GM10248 (cell line): ENCODE measurements around the gene ST6GALNAC6.
A peak's percentile ranks its signal among the peaks of the same experiment; 100 is the strongest.

ENCODE experiments used
- CTCF ChIA-PET: fragments of 300-600 bp; sonication (Branson Sonifier 250); formaldehyde crosslinking; extraction: SDS; loops from one replicate; lab custom pipeline; 2021; ENCODE audit warnings: antibody characterized with exemption; lab: Yijun Ruan, JAX
- POLR2A ChIA-PET: fragments of 350-650 bp; sonication (Branson Sonifier 250); formaldehyde crosslinking; extraction: SDS; loops from one replicate; lab custom pipeline; 2020; ENCODE audit warnings: antibody characterized with exemption; lab: Yijun Ruan, JAX
- DNase-seq: peaks from one replicate; pipeline ENCODE4 v3.0.0; 2012; ENCODE audit errors: extremely low spot score
- TF ChIP-seq, protein P1 (sequence below): IDR thresholded peaks from 2 replicates; pipeline ENCODE4 v1.5.1; 2012; ENCODE audit warnings: mild to moderate bottlenecking, low read depth; ENCODE audit errors: extremely low read depth, missing control alignments, control extremely low read depth

The ST6GALNAC6 gene

DNA sequence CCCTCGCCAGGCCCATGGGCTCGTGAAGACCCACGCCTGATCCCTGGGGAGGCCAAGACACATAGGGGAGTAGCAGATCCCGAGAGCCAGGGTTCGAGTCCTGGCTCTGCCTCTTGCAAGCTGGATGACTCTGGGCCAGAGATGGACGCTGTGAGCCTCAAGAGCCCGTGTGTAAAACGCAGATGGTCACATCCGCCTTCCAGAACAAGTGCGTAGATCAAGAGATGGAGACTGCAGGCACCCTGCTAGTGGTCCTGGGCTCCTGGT, 9.2 kb upstream of the ST6GALNAC6 start:
- TF ChIP-seq, protein P1, sequence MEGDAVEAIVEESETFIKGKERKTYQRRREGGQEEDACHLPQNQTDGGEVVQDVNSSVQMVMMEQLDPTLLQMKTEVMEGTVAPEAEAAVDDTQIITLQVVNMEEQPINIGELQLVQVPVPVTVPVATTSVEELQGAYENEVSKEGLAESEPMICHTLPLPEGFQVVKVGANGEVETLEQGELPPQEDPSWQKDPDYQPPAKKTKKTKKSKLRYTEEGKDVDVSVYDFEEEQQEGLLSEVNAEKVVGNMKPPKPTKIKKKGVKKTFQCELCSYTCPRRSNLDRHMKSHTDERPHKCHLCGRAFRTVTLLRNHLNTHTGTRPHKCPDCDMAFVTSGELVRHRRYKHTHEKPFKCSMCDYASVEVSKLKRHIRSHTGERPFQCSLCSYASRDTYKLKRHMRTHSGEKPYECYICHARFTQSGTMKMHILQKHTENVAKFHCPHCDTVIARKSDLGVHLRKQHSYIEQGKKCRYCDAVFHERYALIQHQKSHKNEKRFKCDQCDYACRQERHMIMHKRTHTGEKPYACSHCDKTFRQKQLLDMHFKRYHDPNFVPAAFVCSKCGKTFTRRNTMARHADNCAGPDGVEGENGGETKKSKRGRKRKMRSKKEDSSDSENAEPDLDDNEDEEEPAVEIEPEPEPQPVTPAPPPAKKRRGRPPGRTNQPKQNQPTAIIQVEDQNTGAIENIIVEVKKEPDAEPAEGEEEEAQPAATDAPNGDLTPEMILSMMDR = no peak
- ChIA-PET CTCF (no interaction called here), POLR2A (no interaction called here)
- no peak for DNase-seq

DNA sequence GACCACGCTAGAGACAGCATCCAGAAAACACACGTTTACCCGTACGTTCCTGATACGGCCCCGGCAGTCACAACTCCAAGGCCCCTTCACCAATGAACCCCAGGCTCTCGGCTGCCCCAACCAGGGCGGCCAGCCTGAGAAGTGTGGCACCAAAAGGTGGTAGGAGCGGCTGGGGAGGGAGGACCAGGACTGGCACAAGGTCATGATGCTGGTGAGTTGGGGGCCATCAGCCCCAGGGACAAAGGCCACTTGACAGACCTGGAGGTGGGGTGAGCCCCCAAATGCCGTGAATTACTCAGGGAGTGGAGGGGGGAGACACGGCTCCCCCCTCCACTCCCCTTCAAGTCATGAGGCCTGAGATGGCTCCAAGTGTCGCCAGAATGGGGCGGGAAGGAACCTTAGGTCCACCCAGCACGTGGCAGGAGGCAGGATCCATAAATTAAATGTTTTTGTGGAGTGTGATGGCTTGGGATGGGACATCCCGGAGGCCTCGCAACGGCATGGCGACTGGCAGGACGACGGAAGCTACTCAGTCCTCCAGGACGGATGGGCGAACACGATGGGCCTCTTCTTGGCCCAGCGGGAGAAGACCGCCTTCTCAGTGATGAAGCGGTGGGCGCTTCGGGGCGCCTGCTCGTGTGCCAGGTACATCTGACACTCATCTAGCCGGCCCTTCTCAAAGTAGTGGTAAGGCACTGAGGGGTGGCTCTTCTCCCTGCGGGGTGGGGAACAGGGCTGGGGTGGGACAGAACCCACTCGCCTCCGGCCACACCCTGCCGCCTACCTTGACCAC, 8.7 kb upstream of the ST6GALNAC6 start:
- no peak for DNase-seq
- POLR2A ChIA-PET = no interaction called here

DNA sequence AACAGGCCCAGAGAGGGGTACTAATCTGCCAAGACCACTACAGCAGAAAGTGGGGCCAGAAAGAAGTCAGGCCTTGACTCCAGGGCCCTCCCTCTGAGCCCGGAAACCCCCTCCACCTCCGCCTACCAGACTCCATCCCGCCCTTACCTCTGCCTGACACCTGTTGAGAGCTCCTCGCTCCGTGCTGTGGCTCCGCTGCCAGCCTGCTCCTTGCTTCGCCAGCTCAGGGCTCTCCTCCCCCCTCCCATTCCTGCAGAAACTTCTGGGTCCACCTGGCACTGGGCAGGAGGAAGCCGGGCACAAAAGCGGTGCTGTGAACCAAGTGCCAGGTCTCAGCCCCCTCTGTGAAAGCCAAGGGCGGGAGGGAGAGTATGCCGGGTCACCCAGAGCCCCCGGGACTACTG, 6.4 kb upstream of the ST6GALNAC6 start:
- ChIA-PET POLR2A (interaction anchor here (1.6 kb wide), 1 partner anchor 11 kb away, joined by 9 read pairs; the partner anchor contains the start of gene ST6GALNAC4), CTCF (interaction anchor here (0.9 to 1.7 kb wide), 6 partner anchors 9 to 118 kb away, joined by 3 to 7 read pairs (median 6); partner anchors contain the start of gene ST6GALNAC4)
- DNase-seq = peak; percentile 62
- TF ChIP-seq, protein P1 = no peak

More for the DNA sequence above, 8.7 kb upstream of the ST6GALNAC6 start:
- TF ChIP-seq, protein P1 = no peak
- CTCF ChIA-PET = interaction anchor here (0.8 kb wide), 2 partner anchors 9 to 13 kb away, joined by 3 read pairs; partner anchors contain the start of gene ST6GALNAC4

DNA sequence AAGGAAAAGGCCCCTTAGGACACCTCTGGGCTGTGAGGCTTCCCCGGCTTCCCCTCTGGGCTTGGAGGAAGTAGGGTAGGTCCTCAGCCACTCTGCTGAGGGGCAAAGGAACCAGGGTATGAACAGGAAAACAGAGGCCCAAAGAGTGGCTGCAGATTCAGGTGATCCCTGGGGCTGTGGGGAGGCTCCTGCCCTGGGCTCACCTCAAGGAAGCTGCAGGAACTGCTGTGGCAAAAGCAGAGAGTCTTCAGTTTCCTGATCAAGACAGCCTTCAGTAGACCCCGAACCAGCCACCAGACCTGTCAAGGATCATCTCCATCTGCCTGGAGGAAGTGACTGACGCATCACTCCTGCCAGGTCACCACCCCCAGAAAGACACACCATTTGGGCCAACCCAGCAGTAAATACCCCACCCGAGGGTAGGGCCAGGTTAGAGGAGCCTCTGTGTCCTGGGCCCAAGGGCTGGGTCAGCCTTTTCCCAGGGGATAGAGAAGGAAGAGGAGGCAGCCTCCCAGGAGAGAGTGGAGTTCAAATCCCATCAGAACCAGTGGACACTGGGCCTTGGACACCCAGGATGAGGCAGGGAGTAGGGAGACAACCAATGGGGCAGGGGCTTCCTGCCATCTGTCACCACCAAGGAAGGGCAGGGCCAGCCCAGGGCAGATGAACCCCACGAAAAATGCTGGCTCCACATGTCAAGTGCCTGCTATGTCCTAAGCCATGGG, 5.8 kb upstream of the ST6GALNAC6 start:
- TF ChIP-seq, protein P1 = no peak
- DNase-seq = peak; percentile 52
- ChIA-PET POLR2A (interaction anchor here (0.7 to 1.6 kb wide), 2 partner anchors 11 to 12 kb away, joined by 3 to 9 read pairs; partner anchors contain the start of gene ST6GALNAC4), CTCF (interaction anchor here (1.1 to 1.7 kb wide), 4 partner anchors 12 to 117 kb away, joined by 4 to 7 read pairs (median 6); partner anchors contain the start of gene ST6GALNAC4)

DNA sequence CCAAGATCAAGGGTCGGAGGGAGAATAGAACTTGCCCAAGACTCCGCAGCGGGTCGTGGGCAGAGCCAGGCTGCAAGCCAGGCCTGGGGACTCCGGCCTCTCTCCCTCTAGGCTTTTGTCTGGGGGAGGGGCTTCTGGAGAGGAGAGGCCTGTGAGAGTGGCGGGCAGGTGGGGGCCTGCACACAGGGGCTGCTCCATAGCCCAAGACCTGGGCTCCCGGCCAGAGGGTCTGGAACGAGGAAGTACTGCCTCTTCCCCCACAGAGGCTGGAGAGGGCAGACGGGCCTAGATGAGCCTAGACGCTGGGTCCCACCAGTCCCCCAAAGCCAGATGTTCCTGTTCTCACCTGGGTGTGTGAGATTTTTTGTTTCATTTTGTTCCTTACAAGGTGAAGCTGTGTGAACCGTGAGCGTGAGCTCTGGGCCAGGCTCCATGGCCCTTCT, 5.2 kb upstream of the ST6GALNAC6 start:
- TF ChIP-seq, protein P1 = no peak
- ChIA-PET CTCF (interaction anchor here (1.0 to 1.6 kb wide), 4 partner anchors 14 to 170 kb away, joined by 3 to 5 read pairs (median 4); partner anchors contain the start of genes CDK9 and TOR2A), POLR2A (interaction anchor here (0.6 to 0.7 kb wide), 2 partner anchors 13 to 102 kb away, joined by 3 to 5 read pairs; partner anchors contain the start of genes FPGS and ST6GALNAC4)
- DNase-seq = no peak
